ENCODE measurements around the gene TMEM140.

- TF ChIP-seq CTCF (IDR thresholded peaks at IDR 0.05): no peak
- no peak for TF ChIP-seq ZFX (IDR thresholded peaks at IDR 0.05; ENCODE audit: borderline replicate concordance)
Measured at GRCh38 chr7:135208102-135208793, 60.4 kb downstream of the TMEM140 start.
